Measurements from ENCODE around the gene FMN1. TPM values are rescaled to one million over a fixed set of nuclear protein-coding genes. Genes with fewer than 3 reads are reported as not detected.
"Not testable (repeated sequence)": the region's sequence is repeated elsewhere in the genome, so short reads cannot be mapped to it uniquely, and the experiment has no call there.

FMN1 gene
- total RNA-seq, 1 experiment from 2014 or later, result 1.4 TPM

GRCh38 chr15:32981536-32981935 lies 213.0 kb downstream of the FMN1 start:
- no peak for DNase-seq (ENCODE audit: low read depth)
- in situ Hi-C loops (cut with HindIII; ENCODE audit: low pct_unique_long_range_greater_than_20kb, low sequenced_read_pairs), result no loop called here

GRCh38 chr15:32979710-32980109 lies 214.8 kb downstream of the FMN1 start:
- in situ Hi-C loops (cut with HindIII; ENCODE audit: low pct_unique_long_range_greater_than_20kb, low sequenced_read_pairs), result no loop called here
- DNase-seq (ENCODE audit: low read depth), result peak; percentile 85

- in situ Hi-C loops (cut with HindIII; ENCODE audit: low pct_unique_long_range_greater_than_20kb, low sequenced_read_pairs), result no loop called here
- no peak for DNase-seq (ENCODE audit: low read depth)
Observed at GRCh38 chr15:32977506-32977905, 217.0 kb downstream of the FMN1 start.

GRCh38 chr15:32974691-32975090 lies 219.8 kb downstream of the FMN1 start:
- DNase-seq (ENCODE audit: low read depth), result no peak

GRCh38 chr15:32972686-32973085 lies 221.8 kb downstream of the FMN1 start:
- in situ Hi-C loops (cut with HindIII; ENCODE audit: low pct_unique_long_range_greater_than_20kb, low sequenced_read_pairs), result no loop called here
- DNase-seq (ENCODE audit: low read depth), result peak; percentile 35

More at GRCh38 chr15:32974691-32975090, 219.8 kb downstream of the FMN1 start:
- in situ Hi-C loops (cut with HindIII; ENCODE audit: low pct_unique_long_range_greater_than_20kb, low sequenced_read_pairs), result no loop called here

- DNase-seq (ENCODE audit: low read depth), result no peak
- in situ Hi-C loops (cut with HindIII; ENCODE audit: low pct_unique_long_range_greater_than_20kb, low sequenced_read_pairs), result no loop called here
Observed at GRCh38 chr15:32970847-32971246, 223.7 kb downstream of the FMN1 start.

GRCh38 chr15:32967521-32967920 lies 227.0 kb downstream of the FMN1 start:
- DNase-seq (ENCODE audit: low read depth), result no peak
- in situ Hi-C loops (cut with HindIII; ENCODE audit: low pct_unique_long_range_greater_than_20kb, low sequenced_read_pairs), result no loop called here

GRCh38 chr15:32966512-32966911 lies 228.0 kb downstream of the FMN1 start:
- no peak for DNase-seq (ENCODE audit: low read depth)
- in situ Hi-C loops (cut with HindIII; ENCODE audit: low pct_unique_long_range_greater_than_20kb, low sequenced_read_pairs), result no loop called here

GRCh38 chr15:32965897-32966296 lies 228.6 kb downstream of the FMN1 start:
- in situ Hi-C loops (cut with HindIII; ENCODE audit: low pct_unique_long_range_greater_than_20kb, low sequenced_read_pairs), result no loop called here
- DNase-seq (ENCODE audit: low read depth), result no peak

GRCh38 chr15:32959077-32959476 lies 235.4 kb downstream of the FMN1 start:
- no peak for DNase-seq (ENCODE audit: low read depth)
- in situ Hi-C loops (cut with HindIII; ENCODE audit: low pct_unique_long_range_greater_than_20kb, low sequenced_read_pairs), result no loop called here

- in situ Hi-C loops (cut with HindIII; ENCODE audit: low pct_unique_long_range_greater_than_20kb, low sequenced_read_pairs), result no loop called here
- DNase-seq (ENCODE audit: low read depth), result no peak
Observed at GRCh38 chr15:32957219-32957618, 237.3 kb downstream of the FMN1 start.

GRCh38 chr15:32956711-32957110 lies 237.8 kb downstream of the FMN1 start:
- no peak for DNase-seq (ENCODE audit: low read depth)
- in situ Hi-C loops (cut with HindIII; ENCODE audit: low pct_unique_long_range_greater_than_20kb, low sequenced_read_pairs), result no loop called here

- in situ Hi-C loops (cut with HindIII; ENCODE audit: low pct_unique_long_range_greater_than_20kb, low sequenced_read_pairs), result no loop called here
- peak; percentile 52 for DNase-seq (ENCODE audit: low read depth)
Observed at GRCh38 chr15:32956006-32956405, 238.5 kb downstream of the FMN1 start.

GRCh38 chr15:32953533-32953910 lies 241.0 kb downstream of the FMN1 start:
- DNase-seq (ENCODE audit: low read depth), result no peak
- in situ Hi-C loops (cut with HindIII; ENCODE audit: low pct_unique_long_range_greater_than_20kb, low sequenced_read_pairs), result no loop called here

- in situ Hi-C loops (cut with HindIII; ENCODE audit: low pct_unique_long_range_greater_than_20kb, low sequenced_read_pairs), result no loop called here
- no peak for DNase-seq (ENCODE audit: low read depth)
Observed at GRCh38 chr15:32952901-32953532, 241.5 kb downstream of the FMN1 start.

- no peak for DNase-seq (ENCODE audit: low read depth)
- in situ Hi-C loops (cut with HindIII; ENCODE audit: low pct_unique_long_range_greater_than_20kb, low sequenced_read_pairs), result no loop called here
Observed at GRCh38 chr15:32951736-32952464, 242.6 kb downstream of the FMN1 start.

GRCh38 chr15:32950051-32950450 lies 244.5 kb downstream of the FMN1 start:
- in situ Hi-C loops (cut with HindIII; ENCODE audit: low pct_unique_long_range_greater_than_20kb, low sequenced_read_pairs); DNase-seq (ENCODE audit: low read depth): not testable (repeated sequence)

GRCh38 chr15:32946210-32946609 lies 248.3 kb downstream of the FMN1 start:
- in situ Hi-C loops (cut with HindIII; ENCODE audit: low pct_unique_long_range_greater_than_20kb, low sequenced_read_pairs), result no loop called here
- no peak for DNase-seq (ENCODE audit: low read depth)

GRCh38 chr15:32944431-32944830 lies 250.1 kb downstream of the FMN1 start:
- DNase-seq (ENCODE audit: low read depth), result no peak
- in situ Hi-C loops (cut with HindIII; ENCODE audit: low pct_unique_long_range_greater_than_20kb, low sequenced_read_pairs), result no loop called here

GRCh38 chr15:32943711-32944110 lies 250.8 kb downstream of the FMN1 start:
- in situ Hi-C loops (cut with HindIII; ENCODE audit: low pct_unique_long_range_greater_than_20kb, low sequenced_read_pairs), result no loop called here
- no peak for DNase-seq (ENCODE audit: low read depth)

Measured in Caki2 (cell line).